22Rv1 (cell line): Measurements from ENCODE around the gene FRMD4B.
"Not testable (repeated sequence)": the region's sequence is repeated elsewhere in the genome, so short reads cannot be mapped to it uniquely, and the experiment has no call there.

Source experiments
- H3K27ac ChIP-seq: fragments of 450-650 bp; 2 replicates; pipeline ENCODE4 v1.5.1; 2017
- CTCF ChIP-seq: fragments of 450-650 bp; IDR thresholded peaks from 2 replicates; pipeline ENCODE4 v1.5.1; 2017; ENCODE audit warnings: mild to moderate bottlenecking
- ZFX ChIP-seq: fragments of 450-650 bp; IDR thresholded peaks from 2 replicates; pipeline ENCODE4 v1.6.1; 2017; ENCODE audit warnings: antibody characterized with exemption, borderline replicate concordance

FRMD4B gene

GRCh38 chr3:69290006-69290405, 95.9 kb downstream of the FRMD4B start:
- H3K27ac ChIP-seq: no peak overlapping the region
- no peak for TF ChIP-seq CTCF
- TF ChIP-seq ZFX: no peak

- no peak overlapping the region for H3K27ac ChIP-seq
- TF ChIP-seq CTCF (no peak), ZFX (no peak)
These were observed 97.6 kb downstream of the FRMD4B start for GRCh38 chr3:69288161-69288895.

GRCh38 chr3:69283913-69284611, 101.8 kb downstream of the FRMD4B start:
- TF ChIP-seq ZFX (no peak), CTCF (no peak)
- no peak overlapping the region for H3K27ac ChIP-seq

GRCh38 chr3:69283496-69283895, 102.4 kb downstream of the FRMD4B start:
- no peak for TF ChIP-seq CTCF
- no peak for TF ChIP-seq ZFX
- no peak overlapping the region for H3K27ac ChIP-seq

GRCh38 chr3:69282181-69282580, 103.7 kb downstream of the FRMD4B start:
- no peak for TF ChIP-seq CTCF
- TF ChIP-seq ZFX: no peak
- H3K27ac ChIP-seq: no peak overlapping the region

- not testable (repeated sequence) for H3K27ac ChIP-seq
These were observed 108.5 kb downstream of the FRMD4B start for GRCh38 chr3:69277403-69277802.

GRCh38 chr3:69276884-69277283, 109.0 kb downstream of the FRMD4B start:
- TF ChIP-seq ZFX (no peak), CTCF (no peak)
- no peak overlapping the region for H3K27ac ChIP-seq

GRCh38 chr3:69276191-69276590, 109.7 kb downstream of the FRMD4B start:
- H3K27ac ChIP-seq: not testable (repeated sequence)
